Stimulated activated CD8-positive, alpha-beta memory T cell treated with anti-CD3 and anti-CD28 coated beads, Interleukin-4, amount 100 ng/mL, for 1 hour (primary cell): ENCODE data around the gene KRTAP12-3.
"Not testable (repeated sequence)": the region's sequence is repeated elsewhere in the genome, so short reads cannot be mapped to it uniquely, and the experiment has no call there.

ENCODE experiments used
- DNase-seq, 2 donors: peaks; one replicate each; pipeline ENCODE4 v3.0.0-alpha.2; 2020; ENCODE audit warnings: low read depth in 2 of 2, low spot score in 1 of 2

The KRTAP12-3 gene

GRCh38 chr21:44627181-44627822, 30.4 kb upstream of the KRTAP12-3 start:
- DNase-seq, result not testable (repeated sequence)

GRCh38 chr21:44627831-44628233, 29.9 kb upstream of the KRTAP12-3 start:
- DNase-seq, result not testable (repeated sequence)

- no peak for DNase-seq
These were observed 28.9 kb upstream of the KRTAP12-3 start for GRCh38 chr21:44628707-44629391.

GRCh38 chr21:44630440-44630839, 27.3 kb upstream of the KRTAP12-3 start:
- DNase-seq, result no peak

GRCh38 chr21:44632067-44632466, 25.7 kb upstream of the KRTAP12-3 start:
- DNase-seq, result no peak

- no peak for DNase-seq
These were observed 21.3 kb upstream of the KRTAP12-3 start for GRCh38 chr21:44636209-44637017.

- DNase-seq, result no peak
These were observed 20.5 kb upstream of the KRTAP12-3 start, which contains the start of gene KRTAP10-10 for GRCh38 chr21:44637018-44637850. TSS of gene KRTAP10-10 (plus strand) at chr21:44637356. CDS start at chr21:44637418, 62 bp downstream.

- not testable (repeated sequence) for DNase-seq
These were observed 19.8 kb upstream of the KRTAP12-3 start for GRCh38 chr21:44637851-44638348.

GRCh38 chr21:44638506-44639330, 19.0 kb upstream of the KRTAP12-3 start:
- not testable (repeated sequence) for DNase-seq

- DNase-seq, result no peak
These were observed 18.4 kb upstream of the KRTAP12-3 start for GRCh38 chr21:44639331-44639655.

- no peak for DNase-seq
These were observed 17.0 kb upstream of the KRTAP12-3 start for GRCh38 chr21:44640761-44641160.

GRCh38 chr21:44643741-44644310, 13.9 kb upstream of the KRTAP12-3 start:
- no peak for DNase-seq

- no peak for DNase-seq
These were observed 12.9 kb upstream of the KRTAP12-3 start for GRCh38 chr21:44644878-44645277.

GRCh38 chr21:44646366-44647221, 11.1 kb upstream of the KRTAP12-3 start, which contains the start of gene KRTAP10-11:
TSS of gene KRTAP10-11 (plus strand) at chr21:44646414. CDS start at chr21:44646459, 45 bp downstream.
- DNase-seq, result not testable (repeated sequence)

GRCh38 chr21:44647222-44647552, 10.5 kb upstream of the KRTAP12-3 start:
- no peak for DNase-seq

GRCh38 chr21:44648557-44649311, 9.0 kb upstream of the KRTAP12-3 start:
- no peak for DNase-seq

GRCh38 chr21:44649521-44650100, 8.1 kb upstream of the KRTAP12-3 start:
- DNase-seq, result no peak
